GM06990 (cell line): Measurements from ENCODE around the gene PTCD2.

Source experiments
- DNase-seq: peaks from one replicate; pipeline ENCODE4 v3.0.0-alpha.2; 2011; ENCODE audit not compliant: insufficient read length; ENCODE audit errors: extremely low read depth
- H3K27me3 ChIP-seq: replicated peaks from 2 replicates; pipeline ENCODE4 v1.6.0; 2011; ENCODE audit warnings: low read length; ENCODE audit not compliant: control insufficient read depth, insufficient read depth
- H3K36me3 ChIP-seq: 2 replicates; pipeline ENCODE4 v1.5.1; 2011; ENCODE audit warnings: low read length; ENCODE audit not compliant: control insufficient read depth, insufficient read depth
- H3K4me3 ChIP-seq: replicated peaks from 2 replicates; pipeline ENCODE4 v1.5.1; 2011; ENCODE audit warnings: low read depth, mild to moderate bottlenecking, control low read depth, low read length
- TF ChIP-seq, protein P1 (sequence below): IDR thresholded peaks from 2 replicates; pipeline ENCODE4 v1.5.1; 2011; ENCODE audit warnings: low read length, control low read depth, mild to moderate bottlenecking, inconsistent platforms; ENCODE audit not compliant: insufficient read depth, poor library complexity, severe bottlenecking

PTCD2 gene

DNA sequence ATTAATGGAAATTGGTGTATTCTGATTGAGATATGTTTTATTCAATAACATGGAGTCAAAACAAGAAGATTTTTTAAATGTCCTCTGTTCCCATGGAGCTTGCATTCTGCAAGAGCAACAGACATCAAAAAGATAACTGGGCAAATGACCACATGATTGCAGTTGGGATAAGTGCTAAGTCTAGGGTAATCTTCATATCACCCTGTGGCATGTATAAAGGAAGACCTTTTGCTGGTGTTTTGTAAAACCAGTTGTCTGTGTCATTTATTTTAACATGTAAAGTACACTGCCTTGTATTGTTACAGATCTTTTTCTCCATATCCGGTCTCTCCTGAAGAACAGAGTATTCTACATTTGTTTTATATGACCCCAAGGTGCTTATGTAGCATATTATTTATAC, 44.0 kb downstream of the PTCD2 start:
- DNase-seq = no peak
- Histone ChIP-seq H3K4me3 (no peak overlapping the region), H3K27me3 (no peaks in the 10 kb centered on the region), H3K36me3 (peaks cover 9% of the 10 kb centered on the region)
- TF ChIP-seq, protein P1, sequence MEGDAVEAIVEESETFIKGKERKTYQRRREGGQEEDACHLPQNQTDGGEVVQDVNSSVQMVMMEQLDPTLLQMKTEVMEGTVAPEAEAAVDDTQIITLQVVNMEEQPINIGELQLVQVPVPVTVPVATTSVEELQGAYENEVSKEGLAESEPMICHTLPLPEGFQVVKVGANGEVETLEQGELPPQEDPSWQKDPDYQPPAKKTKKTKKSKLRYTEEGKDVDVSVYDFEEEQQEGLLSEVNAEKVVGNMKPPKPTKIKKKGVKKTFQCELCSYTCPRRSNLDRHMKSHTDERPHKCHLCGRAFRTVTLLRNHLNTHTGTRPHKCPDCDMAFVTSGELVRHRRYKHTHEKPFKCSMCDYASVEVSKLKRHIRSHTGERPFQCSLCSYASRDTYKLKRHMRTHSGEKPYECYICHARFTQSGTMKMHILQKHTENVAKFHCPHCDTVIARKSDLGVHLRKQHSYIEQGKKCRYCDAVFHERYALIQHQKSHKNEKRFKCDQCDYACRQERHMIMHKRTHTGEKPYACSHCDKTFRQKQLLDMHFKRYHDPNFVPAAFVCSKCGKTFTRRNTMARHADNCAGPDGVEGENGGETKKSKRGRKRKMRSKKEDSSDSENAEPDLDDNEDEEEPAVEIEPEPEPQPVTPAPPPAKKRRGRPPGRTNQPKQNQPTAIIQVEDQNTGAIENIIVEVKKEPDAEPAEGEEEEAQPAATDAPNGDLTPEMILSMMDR = no peak

DNA sequence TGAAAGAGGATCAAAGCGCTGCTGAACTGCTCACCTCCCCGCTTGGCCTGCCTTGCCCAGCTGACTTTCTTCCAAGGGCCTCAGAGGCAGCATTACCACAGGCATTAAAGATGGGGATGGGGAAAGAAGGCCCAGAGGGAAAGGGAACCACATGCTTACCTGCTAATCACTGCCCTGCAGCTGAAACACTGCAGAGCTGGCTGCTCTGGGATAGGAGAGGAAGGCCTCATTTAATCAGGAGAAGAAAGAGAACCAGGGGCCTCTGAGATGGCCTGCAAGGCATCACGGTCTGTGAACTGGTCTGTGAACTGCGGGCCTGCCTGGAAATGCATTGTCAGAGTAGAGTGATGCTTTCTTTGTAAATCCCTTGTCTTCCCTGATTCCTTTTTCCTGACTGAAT, 44.8 kb downstream of the PTCD2 start:
- TF ChIP-seq, protein P1 = no peak
- H3K36me3 ChIP-seq = peaks cover 8% of the 10 kb centered on the region
- no peaks in the 10 kb centered on the region for H3K27me3 ChIP-seq
- DNase-seq = no peak
- no peak overlapping the region for H3K4me3 ChIP-seq

DNA sequence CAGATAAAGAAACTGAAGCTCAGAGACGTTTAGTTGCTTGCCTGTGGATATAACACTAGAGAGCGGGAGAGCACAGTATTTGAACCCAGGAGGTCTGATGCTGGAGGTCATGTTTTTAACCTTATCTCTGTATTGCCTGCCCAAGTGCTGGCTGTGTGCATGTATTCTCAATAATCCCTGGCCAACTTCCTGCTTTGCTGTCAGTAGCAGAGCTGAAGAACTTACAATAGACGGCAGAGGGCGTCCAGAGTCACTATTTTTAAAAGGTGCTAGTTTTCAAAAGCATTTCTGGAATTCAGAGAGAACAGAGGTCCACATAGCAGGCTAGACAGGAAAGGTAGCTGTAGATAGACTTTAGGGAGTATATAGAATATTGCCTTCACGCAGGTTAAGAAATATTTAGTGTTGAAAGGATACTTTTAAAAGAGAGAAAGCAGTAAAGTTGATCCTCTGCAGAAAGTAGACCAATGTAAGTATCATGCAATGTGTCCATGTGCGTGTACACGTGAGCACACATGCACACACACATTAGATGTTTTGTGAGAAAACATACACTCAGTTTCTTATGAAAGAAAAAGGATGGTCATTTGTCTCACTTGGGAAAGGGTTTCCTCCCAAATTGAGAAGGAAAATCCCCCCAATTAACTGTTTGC, 46.3 kb downstream of the PTCD2 start:
- H3K4me3 ChIP-seq = no peak overlapping the region
- peaks cover 8% of the 10 kb centered on the region for H3K36me3 ChIP-seq
- TF ChIP-seq, protein P1 = peak; percentile 81
- no peak for DNase-seq
- H3K27me3 ChIP-seq = no peaks in the 10 kb centered on the region

DNA sequence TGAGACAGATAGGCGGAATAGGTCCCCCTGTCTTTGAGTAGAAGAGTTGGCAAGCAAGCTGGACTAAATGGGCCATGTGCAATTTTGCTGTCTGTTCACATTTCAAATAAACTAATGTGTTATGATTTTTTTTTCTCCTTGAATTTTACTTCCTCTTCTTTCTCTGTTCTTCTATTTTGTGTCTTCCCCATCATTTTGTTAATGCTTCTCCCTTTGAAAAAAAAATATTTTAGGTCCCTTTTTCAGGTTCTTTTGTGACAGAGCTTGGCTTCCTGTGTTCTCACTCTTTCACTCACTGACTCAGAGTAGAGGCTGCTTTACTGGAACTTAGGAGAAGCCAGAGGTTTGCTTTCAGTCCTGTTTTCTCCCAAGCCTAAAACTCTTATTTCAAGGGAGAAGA, 48.1 kb downstream of the PTCD2 start:
- no peak for DNase-seq
- H3K27me3 ChIP-seq = no peaks in the 10 kb centered on the region
- TF ChIP-seq, protein P1 = no peak
- peaks cover 4% of the 10 kb centered on the region for H3K36me3 ChIP-seq
- no peak overlapping the region for H3K4me3 ChIP-seq

DNA sequence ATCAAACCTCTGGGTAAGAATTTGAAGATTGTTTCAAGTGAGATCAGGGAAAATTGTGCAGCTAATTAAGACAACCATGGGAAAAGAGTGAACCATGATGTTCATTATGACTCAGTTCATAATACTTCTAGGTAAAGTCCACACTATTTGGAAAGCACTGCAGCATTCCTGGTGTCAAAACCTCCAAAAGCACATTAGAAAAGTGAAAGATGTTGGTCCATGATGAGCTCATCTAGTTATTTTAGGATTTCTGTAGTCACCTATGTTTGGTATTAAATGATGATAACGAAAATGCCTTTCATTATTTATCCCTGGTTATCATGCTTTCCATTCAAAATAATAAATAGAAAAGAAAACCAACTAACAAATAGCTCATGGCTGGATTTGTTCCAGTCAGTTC, 49.1 kb downstream of the PTCD2 start:
- DNase-seq = no peak
- Histone ChIP-seq H3K4me3 (no peak overlapping the region), H3K27me3 (no peaks in the 10 kb centered on the region), H3K36me3 (peaks cover 3% of the 10 kb centered on the region; the same call in 1 of the 2 replicates)
- TF ChIP-seq, protein P1 = no peak

DNA sequence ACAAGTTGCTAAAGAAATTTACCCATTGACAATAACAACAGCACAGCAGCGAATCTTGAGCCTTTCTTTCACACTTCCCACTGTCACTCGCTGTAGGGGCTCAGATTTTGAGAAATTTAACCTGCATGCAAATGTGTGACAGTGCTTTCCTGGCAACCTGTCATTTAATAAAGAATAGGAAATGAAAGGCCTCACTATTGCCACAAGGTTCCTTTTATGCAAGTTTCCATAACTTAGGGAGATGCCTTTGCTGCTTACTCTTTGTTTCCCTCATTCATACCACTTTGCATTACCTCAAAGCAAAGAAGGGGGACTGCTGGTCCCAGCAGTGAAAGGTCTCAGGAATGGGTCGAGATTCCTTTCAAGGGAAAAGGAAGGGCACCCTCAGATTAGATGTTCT, 49.5 kb downstream of the PTCD2 start:
- DNase-seq = no peak
- TF ChIP-seq, protein P1 = no peak
- Histone ChIP-seq H3K36me3 (peaks cover 3% of the 10 kb centered on the region; the same call in 1 of the 2 replicates), H3K4me3 (no peak overlapping the region), H3K27me3 (no peaks in the 10 kb centered on the region)
